Activated naive CD8-positive, alpha-beta T cell treated with anti-CD3 and anti-CD28 coated beads for 36 hours (primary cell): ENCODE results near the gene MAML3. TPM values are rescaled to one million over a fixed set of nuclear protein-coding genes. Genes with fewer than 3 reads are reported as not detected.

ENCODE experiments used
- DNase-seq: peaks from one replicate; pipeline ENCODE4 v3.0.0; 2021
- H3K27ac Mint-ChIP-seq: one replicate; pipeline ENCODE4 v1.8.0; 2022; ENCODE audit warnings: mild to moderate bottlenecking, moderate library complexity, mixed read lengths
- H3K27me3 Mint-ChIP-seq: one replicate; pipeline ENCODE4 v1.8.0; 2022; ENCODE audit warnings: mild to moderate bottlenecking, mixed read lengths
- H3K36me3 Mint-ChIP-seq: one replicate; pipeline ENCODE4 v1.8.0; 2021; ENCODE audit warnings: mild to moderate bottlenecking, mixed read lengths
- H3K4me1 Mint-ChIP-seq: one replicate; pipeline ENCODE4 v1.8.0; 2021; ENCODE audit warnings: mixed read lengths
- H3K4me3 Mint-ChIP-seq: one replicate; pipeline ENCODE4 v1.8.0; 2022; ENCODE audit warnings: mild to moderate bottlenecking, moderate library complexity, mixed read lengths
- H3K9me3 Mint-ChIP-seq: one replicate; pipeline ENCODE4 v1.8.0; 2022; ENCODE audit warnings: mixed read lengths
- total RNA-seq, 2 experiments: library from RNA; stranded (reverse); gene quantifications; one replicate each; pipeline ENCODE4 v1.2.3, GENCODE V29; 2021

MAML3 gene
- total RNA-seq, 2 experiments from 2014 or later: 2.1 to 2.3 TPM

- Mint-ChIP-seq H3K27ac (no peak overlapping the region), H3K4me3 (no peak overlapping the region)
Measured at GRCh38 chr4:139853309-139853708, 300.7 kb downstream of the MAML3 start.

GRCh38 chr4:139852612-139853269, 301.2 kb downstream of the MAML3 start:
- Mint-ChIP-seq H3K4me1 (peaks cover 11% of the 10 kb centered on the region), H3K36me3 (no peaks in the 10 kb centered on the region), H3K27ac (no peak overlapping the region), H3K9me3 (no peaks in the 10 kb centered on the region), H3K4me3 (no peak overlapping the region), H3K27me3 (no peaks in the 10 kb centered on the region)
- no peak for DNase-seq

More at GRCh38 chr4:139853309-139853708, 300.7 kb downstream of the MAML3 start:
- no peak for DNase-seq
- Mint-ChIP-seq H3K27me3 (no peaks in the 10 kb centered on the region), H3K9me3 (no peaks in the 10 kb centered on the region), H3K4me1 (peaks cover 16% of the 10 kb centered on the region), H3K36me3 (no peaks in the 10 kb centered on the region)

GRCh38 chr4:139851639-139852038, 302.3 kb downstream of the MAML3 start:
- Mint-ChIP-seq H3K36me3 (no peaks in the 10 kb centered on the region), H3K4me3 (no peak overlapping the region), H3K27ac (no peak overlapping the region), H3K4me1 (peaks cover 4% of the 10 kb centered on the region), H3K27me3 (no peaks in the 10 kb centered on the region), H3K9me3 (no peaks in the 10 kb centered on the region)
- no peak for DNase-seq

- Mint-ChIP-seq H3K4me1 (peaks cover 4% of the 10 kb centered on the region), H3K4me3 (no peak overlapping the region), H3K27ac (no peak overlapping the region), H3K36me3 (no peaks in the 10 kb centered on the region), H3K9me3 (no peaks in the 10 kb centered on the region), H3K27me3 (no peaks in the 10 kb centered on the region)
- no peak for DNase-seq
Measured at GRCh38 chr4:139851133-139851532, 302.9 kb downstream of the MAML3 start.

GRCh38 chr4:139849219-139849618, 304.8 kb downstream of the MAML3 start:
- Mint-ChIP-seq H3K4me1 (peaks cover 4% of the 10 kb centered on the region), H3K4me3 (no peak overlapping the region), H3K36me3 (no peaks in the 10 kb centered on the region), H3K27me3 (no peaks in the 10 kb centered on the region), H3K9me3 (no peaks in the 10 kb centered on the region), H3K27ac (no peak overlapping the region)
- no peak for DNase-seq

GRCh38 chr4:139848028-139848427, 306.0 kb downstream of the MAML3 start:
- no peaks in the 10 kb centered on the region for H3K27me3 Mint-ChIP-seq
- H3K27ac Mint-ChIP-seq: no peak overlapping the region
- H3K4me1 Mint-ChIP-seq: peaks cover 4% of the 10 kb centered on the region
- H3K4me3 Mint-ChIP-seq: no peak overlapping the region
- no peaks in the 10 kb centered on the region for H3K36me3 Mint-ChIP-seq
- H3K9me3 Mint-ChIP-seq: no peaks in the 10 kb centered on the region
- no peak for DNase-seq

GRCh38 chr4:139847602-139848001, 306.4 kb downstream of the MAML3 start:
- DNase-seq: no peak
- H3K36me3 Mint-ChIP-seq: no peaks in the 10 kb centered on the region
- H3K27me3 Mint-ChIP-seq: no peaks in the 10 kb centered on the region
- peaks cover 4% of the 10 kb centered on the region for H3K4me1 Mint-ChIP-seq
- no peak overlapping the region for H3K27ac Mint-ChIP-seq
- no peak overlapping the region for H3K4me3 Mint-ChIP-seq
- no peaks in the 10 kb centered on the region for H3K9me3 Mint-ChIP-seq

- Mint-ChIP-seq H3K4me1 (peaks cover 4% of the 10 kb centered on the region), H3K27ac (no peak overlapping the region), H3K9me3 (no peaks in the 10 kb centered on the region), H3K4me3 (no peak overlapping the region), H3K27me3 (no peaks in the 10 kb centered on the region), H3K36me3 (no peaks in the 10 kb centered on the region)
- DNase-seq: no peak
Measured at GRCh38 chr4:139846766-139847165, 307.2 kb downstream of the MAML3 start.

GRCh38 chr4:139845453-139846093, 308.4 kb downstream of the MAML3 start:
- H3K36me3 Mint-ChIP-seq: no peaks in the 10 kb centered on the region
- H3K27me3 Mint-ChIP-seq: no peaks in the 10 kb centered on the region
- H3K4me1 Mint-ChIP-seq: peaks cover 4% of the 10 kb centered on the region
- H3K4me3 Mint-ChIP-seq: no peak overlapping the region
- H3K9me3 Mint-ChIP-seq: no peaks in the 10 kb centered on the region
- no peak for DNase-seq
- no peak overlapping the region for H3K27ac Mint-ChIP-seq

GRCh38 chr4:139844459-139845036, 309.4 kb downstream of the MAML3 start:
- no peak for DNase-seq
- Mint-ChIP-seq H3K4me3 (no peak overlapping the region), H3K36me3 (no peaks in the 10 kb centered on the region)

GRCh38 chr4:139844057-139844456, 309.9 kb downstream of the MAML3 start:
- Mint-ChIP-seq H3K9me3 (no peaks in the 10 kb centered on the region), H3K27me3 (no peaks in the 10 kb centered on the region), H3K4me3 (no peak overlapping the region), H3K27ac (no peak overlapping the region), H3K4me1 (peaks cover 4% of the 10 kb centered on the region), H3K36me3 (no peaks in the 10 kb centered on the region)
- no peak for DNase-seq

More at GRCh38 chr4:139844459-139845036, 309.4 kb downstream of the MAML3 start:
- H3K9me3 Mint-ChIP-seq: no peaks in the 10 kb centered on the region
- H3K27me3 Mint-ChIP-seq: no peaks in the 10 kb centered on the region
- peaks cover 4% of the 10 kb centered on the region for H3K4me1 Mint-ChIP-seq
- H3K27ac Mint-ChIP-seq: no peak overlapping the region

- H3K4me3 Mint-ChIP-seq: no peak overlapping the region
- DNase-seq: no peak
- no peak overlapping the region for H3K27ac Mint-ChIP-seq
- no peaks in the 10 kb centered on the region for H3K9me3 Mint-ChIP-seq
- H3K36me3 Mint-ChIP-seq: no peaks in the 10 kb centered on the region
- no peaks in the 10 kb centered on the region for H3K27me3 Mint-ChIP-seq
- H3K4me1 Mint-ChIP-seq: peaks cover 4% of the 10 kb centered on the region
Measured at GRCh38 chr4:139843641-139844040, 310.3 kb downstream of the MAML3 start.

GRCh38 chr4:139841464-139842195, 312.4 kb downstream of the MAML3 start:
- Mint-ChIP-seq H3K4me1 (no peaks in the 10 kb centered on the region), H3K4me3 (no peak overlapping the region)

GRCh38 chr4:139840773-139841172, 313.2 kb downstream of the MAML3 start:
- H3K4me3 Mint-ChIP-seq: no peak overlapping the region
- H3K36me3 Mint-ChIP-seq: no peaks in the 10 kb centered on the region
- no peaks in the 10 kb centered on the region for H3K4me1 Mint-ChIP-seq
- no peaks in the 10 kb centered on the region for H3K27me3 Mint-ChIP-seq
- no peak overlapping the region for H3K27ac Mint-ChIP-seq
- DNase-seq: no peak
- H3K9me3 Mint-ChIP-seq: no peaks in the 10 kb centered on the region

More at GRCh38 chr4:139841464-139842195, 312.4 kb downstream of the MAML3 start:
- H3K9me3 Mint-ChIP-seq: no peaks in the 10 kb centered on the region
- no peaks in the 10 kb centered on the region for H3K36me3 Mint-ChIP-seq
- H3K27ac Mint-ChIP-seq: no peak overlapping the region
- no peak for DNase-seq
- H3K27me3 Mint-ChIP-seq: no peaks in the 10 kb centered on the region

GRCh38 chr4:139839403-139840031, 314.5 kb downstream of the MAML3 start:
- no peaks in the 10 kb centered on the region for H3K27me3 Mint-ChIP-seq
- H3K4me3 Mint-ChIP-seq: no peak overlapping the region
- H3K27ac Mint-ChIP-seq: no peak overlapping the region
- no peaks in the 10 kb centered on the region for H3K36me3 Mint-ChIP-seq
- H3K9me3 Mint-ChIP-seq: no peaks in the 10 kb centered on the region
- H3K4me1 Mint-ChIP-seq: no peaks in the 10 kb centered on the region
- DNase-seq: no peak
